A549 (cell line): ENCODE results near the gene LIMCH1.

Experiments used
- CTCF ChIP-seq: fragments of >200 bp; sonication (Bioruptor Twin); formaldehyde crosslinking; IDR thresholded peaks from 3 replicates; pipeline ENCODE4 v1.5.1; 2016
- E2F6 ChIP-seq: IDR thresholded peaks from 2 replicates; pipeline ENCODE4 v1.6.1; 2012; ENCODE audit warnings: low read depth, borderline replicate concordance
- FOXS1 ChIP-seq: fragments of 250-450 bp; sonication (Bioruptor Pico); IDR thresholded peaks from 2 replicates; pipeline ENCODE4 v1.5.0; 2020; ENCODE audit warnings: mild to moderate bottlenecking, moderate library complexity
- JUN ChIP-seq, 2 experiments: fragments of >200 bp; sonication (Bioruptor Twin); formaldehyde crosslinking; IDR thresholded peaks; 2 replicates in 1 of 2; 3 replicates in 1 of 2; pipeline ENCODE4 v1.6.1; 2016 to 2017
- MAFK ChIP-seq: fragments of 450-650 bp; IDR thresholded peaks from 2 replicates; pipeline ENCODE4 v1.6.1; 2014; ENCODE audit not compliant: partially characterized antibody
- POLR2A ChIP-seq: IDR thresholded peaks from 2 replicates; pipeline ENCODE4 v1.6.1; 2012; ENCODE audit warnings: mild to moderate bottlenecking, low read length
- RAD21 ChIP-seq, 2 experiments: fragments of >200 bp in 1 of 2; sonication (Bioruptor Twin) in 1 of 2; formaldehyde crosslinking in 1 of 2; IDR thresholded peaks in 1 of 2; conservative IDR thresholded peaks in 1 of 2; 2 replicates in 1 of 2; 3 replicates in 1 of 2; pipeline ENCODE4 v1.6.1; 2012 to 2018; ENCODE audit warnings: inconsistent platforms in 1 of 2
- RCOR1 ChIP-seq: fragments of 150-350 bp; IDR thresholded peaks from 2 replicates; pipeline ENCODE4 v1.6.1; 2014; ENCODE audit warnings: antibody characterized with exemption, low read length, low read depth
- SMC3 ChIP-seq: fragments of >200 bp; sonication (Bioruptor Twin); formaldehyde crosslinking; IDR thresholded peaks from 3 replicates; pipeline ENCODE4 v1.6.1; 2018; ENCODE audit warnings: inconsistent platforms
- USF2 ChIP-seq: fragments of 450-650 bp; IDR thresholded peaks from 2 replicates; pipeline ENCODE4 v1.6.1; 2014; ENCODE audit warnings: antibody characterized with exemption
- ZNF302 ChIP-seq: fragments of 250-450 bp; sonication (Bioruptor Pico); IDR thresholded peaks from 2 replicates; pipeline ENCODE4 v1.9.0; 2021; ENCODE audit warnings: inconsistent platforms, mild to moderate bottlenecking, moderate library complexity

GRCh38 chr4:41526628-41527027, 11.3 kb upstream of the LIMCH1 start:
- TF ChIP-seq CTCF = no peak
- no peak for TF ChIP-seq SMC3
- no peak for TF ChIP-seq MAFK
- no peak for TF ChIP-seq RCOR1
- TF ChIP-seq POLR2A = no peak
- no peak for TF ChIP-seq E2F6
- no peak for TF ChIP-seq RAD21 (conservative IDR thresholded peaks at IDR 0.05 in 1 of 2, IDR thresholded peaks at IDR 0.05 in 1 of 2)
- TF ChIP-seq FOXS1 = no peak
- no peak for TF ChIP-seq USF2
- no peak for TF ChIP-seq JUN (IDR thresholded peaks at IDR 0.05)
- no peak for TF ChIP-seq ZNF302 (CRISPR knock-in tag)
